ENCODE data around the gene DDX46. TPM values are rescaled to one million over a fixed set of nuclear protein-coding genes. Genes with fewer than 3 reads are reported as not detected.

Gene DDX46
- total RNA-seq = 19.2 and 28.7 TPM in 2 replicates

GRCh38 chr5:134758504-134759341 is at the start of gene DDX46:
Gene DDX46 (plus strand): TSS chr5:134758779. CDS start chr5:134758939, 160 bp downstream.

GRCh38 chr5:134738133-134738962 is 20.2 kb upstream of the DDX46 start, which contains the start of gene CAMLG:
Gene CAMLG (plus strand): TSS chr5:134738548. CDS start chr5:134738621, 73 bp downstream.

GRCh38 chr5:134845852-134846640 is 87.5 kb downstream of the DDX46 start, which contains the start of gene C5orf24:
Gene C5orf24 (plus strand): TSS chr5:134845968. CDS start chr5:134854901, 8,933 bp downstream.

DNA sequence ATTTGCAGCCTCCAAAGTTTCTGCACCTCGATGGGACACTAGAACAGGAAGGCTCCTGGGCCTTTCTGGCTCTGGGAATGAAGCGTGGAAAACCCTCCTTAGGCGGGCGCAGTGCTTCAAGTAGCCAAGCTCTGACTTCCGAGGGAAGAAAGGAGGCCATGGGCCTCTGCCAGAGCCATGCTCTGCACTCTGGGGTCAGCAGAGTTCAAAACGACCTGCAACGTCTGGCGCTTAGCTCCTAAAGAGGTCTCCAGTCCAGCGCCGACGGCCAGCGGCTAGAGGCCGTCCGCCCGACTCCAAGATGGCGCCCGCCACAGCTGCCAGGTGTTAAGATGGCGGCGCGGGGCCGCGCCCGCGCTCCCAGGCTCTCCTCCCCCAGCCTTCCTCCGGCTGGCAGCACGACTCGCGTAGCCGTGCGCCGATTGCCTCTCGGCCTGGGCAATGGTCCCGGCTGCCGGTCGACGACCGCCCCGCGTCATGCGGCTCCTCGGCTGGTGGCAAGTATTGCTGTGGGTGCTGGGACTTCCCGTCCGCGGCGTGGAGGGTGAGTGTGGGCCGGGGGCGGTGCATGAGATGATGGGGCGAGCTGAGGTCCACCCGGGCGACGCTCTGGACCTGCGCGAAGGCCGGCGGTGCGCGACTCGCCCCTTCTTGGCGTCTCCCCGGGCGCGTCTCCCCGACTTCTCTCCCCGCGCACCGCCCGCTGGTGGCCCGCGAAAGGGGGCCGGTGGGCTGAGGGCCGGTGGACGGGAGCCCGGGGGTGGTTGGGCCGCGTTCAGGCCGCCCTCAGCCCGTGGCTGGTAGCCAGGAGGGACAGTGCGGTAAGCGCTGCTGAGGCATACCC is 115.6 kb downstream of the DDX46 start, which contains the start of gene TXNDC15:
Gene TXNDC15, plus strand, starts transcription at position 385 of the 844 bp plus-strand sequence. Its CDS starts 57 bp downstream, at position 442.

Small RNA genes lying within 50 kb of the gene (small RNA-seq; reads per million reads assigned to genes)
- gene RNU6-757P = not detected

Other genes with a start within 250 kb of the DDX46 start
- 36.9 and 39.7 TPM in 2 replicates for gene JADE2, start 233.1 kb upstream of the DDX46 start, total RNA-seq
- gene SAR1B, start 126.0 kb upstream of the DDX46 start, total RNA-seq = 29.4 and 76.1 TPM in 2 replicates
- 17.7 and 28.3 TPM in 2 replicates for gene SEC24A, start 110.0 kb upstream of the DDX46 start, total RNA-seq
- 23.6 and 43.2 TPM in 2 replicates for gene CAMLG, start 20.2 kb upstream of the DDX46 start, total RNA-seq
- gene C5orf24, start 87.2 kb downstream of the DDX46 start, total RNA-seq = 31.4 and 35.5 TPM in 2 replicates
- gene TXNDC15, start 115.6 kb downstream of the DDX46 start, total RNA-seq = 125 and 140 TPM in 2 replicates
- gene PCBD2, start 146.4 kb downstream of the DDX46 start, total RNA-seq = 3.5 and 3.7 TPM in 2 replicates
- gene CATSPER3, start 209.1 kb downstream of the DDX46 start, total RNA-seq = 0.54 TPM in 1 of 2 replicates, not detected in the other

All from placental epithelial cell (primary cell).